IPS-18a (cell line): ENCODE results near the gene BMP7.

Experiments used
- H3K27ac ChIP-seq: one replicate; pipeline ENCODE4 v1.5.1; 2013; ENCODE audit warnings: low read length
- H3K27me3 ChIP-seq: one replicate; pipeline ENCODE4 v1.6.1; 2013; ENCODE audit warnings: mild to moderate bottlenecking, low read length; ENCODE audit not compliant: control insufficient read depth, insufficient read depth
- H3K36me3 ChIP-seq: one replicate; pipeline ENCODE4 v1.6.1; 2013; ENCODE audit warnings: low read depth, low read length; ENCODE audit not compliant: control insufficient read depth
- H3K4me1 ChIP-seq: one replicate; pipeline ENCODE4 v1.6.1; 2013; ENCODE audit warnings: low read depth, low read length; ENCODE audit not compliant: control insufficient read depth
- H3K4me3 ChIP-seq: one replicate; pipeline ENCODE4 v1.5.1; 2013; ENCODE audit warnings: low read length
- H3K9ac ChIP-seq: one replicate; pipeline ENCODE4 v1.6.1; 2013; ENCODE audit warnings: mild to moderate bottlenecking, low read length, moderate library complexity
- H3K9me3 ChIP-seq: one replicate; pipeline ENCODE4 v1.6.1; 2013; ENCODE audit warnings: low read depth, low read length; ENCODE audit not compliant: control insufficient read depth

Gene BMP7

GRCh38 chr20:57179265-57179664 lies 87.2 kb downstream of the BMP7 start:
- Histone ChIP-seq H3K36me3 (no peaks in the 10 kb centered on the region), H3K27me3 (no peaks in the 10 kb centered on the region), H3K27ac (no peak overlapping the region), H3K9me3 (no peaks in the 10 kb centered on the region), H3K4me1 (peaks cover 10% of the 10 kb centered on the region), H3K4me3 (no peak overlapping the region), H3K9ac (no peak overlapping the region)

- no peaks in the 10 kb centered on the region for H3K27me3 ChIP-seq
- H3K9ac ChIP-seq = no peak overlapping the region
Observed at GRCh38 chr20:57178582-57179111, 87.8 kb downstream of the BMP7 start.

DNA sequence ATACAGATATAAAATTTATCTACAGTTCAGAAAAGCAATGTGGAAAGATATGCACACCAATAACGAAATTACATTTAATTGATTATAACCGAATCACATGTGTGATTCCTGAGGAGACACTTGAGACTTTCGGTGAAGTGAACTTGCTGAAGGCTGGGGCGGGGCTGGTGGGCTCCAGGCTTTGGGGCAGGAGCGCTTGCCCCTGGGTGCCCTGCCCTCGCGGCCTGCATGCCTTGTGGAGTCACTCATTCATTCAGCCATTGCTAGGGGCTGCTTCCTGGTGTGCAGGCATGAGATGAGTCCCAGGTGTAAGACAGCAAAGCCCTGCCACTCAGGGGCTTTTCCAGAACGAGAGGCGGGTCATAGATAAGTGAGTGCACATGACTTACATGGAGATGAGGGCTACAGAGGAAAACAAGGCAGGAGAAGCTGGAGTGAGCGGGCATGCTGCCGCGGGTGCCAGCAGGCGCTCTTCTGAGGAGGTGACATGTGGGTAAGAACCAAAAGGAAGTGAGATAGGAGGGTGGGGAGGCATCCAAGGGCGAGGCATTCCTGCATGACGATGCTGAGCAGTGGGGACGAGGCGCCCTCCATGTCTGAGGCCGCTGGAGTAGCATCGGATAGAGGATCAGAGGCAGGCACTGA lies 88.7 kb downstream of the BMP7 start:
- Histone ChIP-seq H3K27ac (no peak overlapping the region), H3K4me3 (no peak overlapping the region), H3K9me3 (no peaks in the 10 kb centered on the region), H3K27me3 (no peaks in the 10 kb centered on the region), H3K9ac (no peak overlapping the region), H3K4me1 (peaks cover 10% of the 10 kb centered on the region), H3K36me3 (no peaks in the 10 kb centered on the region)

More at GRCh38 chr20:57178582-57179111, 87.8 kb downstream of the BMP7 start:
- H3K9me3 ChIP-seq = no peaks in the 10 kb centered on the region
- H3K4me3 ChIP-seq = no peak overlapping the region
- H3K36me3 ChIP-seq = no peaks in the 10 kb centered on the region
- H3K4me1 ChIP-seq = peaks cover 10% of the 10 kb centered on the region
- no peak overlapping the region for H3K27ac ChIP-seq

DNA sequence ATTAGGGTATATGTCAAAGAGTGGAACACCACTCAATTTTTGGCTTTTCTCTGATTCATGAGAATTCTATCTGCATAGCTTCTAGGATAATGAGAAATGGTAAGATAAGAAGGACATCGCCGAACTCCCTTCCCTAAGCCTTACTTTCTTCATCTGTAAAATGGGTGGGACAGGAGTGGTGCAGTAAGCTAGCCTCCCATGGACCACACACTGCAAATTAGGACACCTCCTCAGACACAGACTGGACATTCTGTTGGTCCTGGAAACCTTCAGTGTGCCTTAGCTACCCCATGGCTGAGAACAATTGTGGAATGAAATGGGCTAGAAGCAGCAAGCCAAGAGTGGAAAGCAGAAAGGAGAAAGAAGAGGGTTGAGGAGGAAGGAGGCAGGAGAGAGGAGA lies 89.6 kb downstream of the BMP7 start:
- H3K27me3 ChIP-seq = no peaks in the 10 kb centered on the region
- peaks cover 10% of the 10 kb centered on the region for H3K4me1 ChIP-seq
- no peak overlapping the region for H3K4me3 ChIP-seq
- no peak overlapping the region for H3K9ac ChIP-seq
- H3K27ac ChIP-seq = no peak overlapping the region
- no peaks in the 10 kb centered on the region for H3K36me3 ChIP-seq
- no peaks in the 10 kb centered on the region for H3K9me3 ChIP-seq

DNA sequence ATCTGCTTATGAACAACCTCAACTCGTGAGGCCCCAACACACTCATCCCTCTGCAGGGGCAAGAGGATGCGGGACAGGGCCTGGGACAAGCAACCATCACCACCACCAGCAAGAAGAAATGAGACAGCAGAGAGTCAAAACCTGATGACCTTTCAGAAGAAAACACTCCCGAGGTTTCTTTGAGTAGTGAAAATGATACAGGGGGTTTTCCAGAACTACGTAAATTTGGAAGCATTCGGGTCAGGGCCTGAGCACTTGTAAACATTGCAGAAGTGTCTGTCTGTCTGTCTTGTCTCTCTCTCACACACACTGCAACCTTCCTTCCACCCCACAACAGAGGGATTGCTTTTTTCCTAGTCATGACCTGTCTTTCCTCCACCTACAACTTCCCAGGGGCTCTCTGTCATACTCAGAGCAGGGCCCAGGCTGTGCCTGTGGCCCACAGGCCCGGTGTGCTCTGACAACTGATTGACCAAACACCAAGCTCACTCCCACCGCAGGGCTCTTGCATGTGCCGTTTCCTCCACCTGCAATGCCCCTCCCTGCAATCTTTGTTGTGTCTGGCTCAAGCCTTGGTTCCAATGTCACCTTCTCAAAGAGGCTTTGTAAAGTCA lies 90.9 kb downstream of the BMP7 start:
- no peaks in the 10 kb centered on the region for H3K36me3 ChIP-seq
- no peak overlapping the region for H3K27ac ChIP-seq
- H3K9me3 ChIP-seq = no peaks in the 10 kb centered on the region
- no peaks in the 10 kb centered on the region for H3K27me3 ChIP-seq
- no peak overlapping the region for H3K9ac ChIP-seq
- H3K4me1 ChIP-seq = peaks cover 3% of the 10 kb centered on the region
- no peak overlapping the region for H3K4me3 ChIP-seq

DNA sequence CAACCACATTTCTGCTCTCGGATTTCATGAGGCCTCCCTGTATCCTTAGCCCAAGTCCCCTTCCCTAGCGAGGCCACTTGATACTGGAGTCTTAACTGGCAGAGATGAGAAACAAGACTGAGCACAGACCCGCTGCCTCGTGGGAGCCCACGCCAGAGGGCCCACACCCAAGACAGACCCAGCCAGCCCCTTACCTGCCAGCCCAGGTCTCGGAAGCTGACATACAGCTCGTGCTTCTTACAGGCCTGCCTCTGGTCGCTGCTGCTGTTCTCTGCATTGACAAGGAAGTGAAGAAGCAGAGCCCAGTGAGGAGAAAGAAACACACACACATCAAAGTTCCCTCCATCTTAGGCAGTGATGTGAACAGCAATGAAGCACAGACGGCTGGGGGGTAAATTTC lies 91.7 kb downstream of the BMP7 start:
- H3K9ac ChIP-seq = no peak overlapping the region
- H3K9me3 ChIP-seq = no peaks in the 10 kb centered on the region
- no peaks in the 10 kb centered on the region for H3K36me3 ChIP-seq
- no peak overlapping the region for H3K4me3 ChIP-seq
- H3K4me1 ChIP-seq = no peaks in the 10 kb centered on the region
- H3K27me3 ChIP-seq = no peaks in the 10 kb centered on the region
- no peak overlapping the region for H3K27ac ChIP-seq

DNA sequence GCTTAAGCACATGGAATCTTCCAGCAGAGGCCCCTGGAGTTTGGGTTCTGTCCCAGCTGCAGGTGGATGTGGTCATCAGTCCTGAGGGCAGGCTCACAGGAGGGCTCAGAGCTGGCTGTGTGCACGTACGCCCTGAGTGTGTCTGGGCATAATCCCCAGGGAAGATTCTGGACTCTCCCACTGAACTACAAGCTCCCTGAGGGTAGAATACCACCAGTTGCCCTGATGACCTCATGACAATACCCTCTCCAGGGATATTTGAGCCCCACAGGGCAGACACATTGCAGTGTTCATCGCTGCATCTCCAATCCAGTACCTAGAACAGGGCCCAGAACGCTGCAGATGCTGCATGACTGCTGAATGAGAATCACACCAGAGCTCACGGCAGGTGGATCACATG lies 92.5 kb downstream of the BMP7 start:
- Histone ChIP-seq H3K4me3 (no peak overlapping the region), H3K4me1 (no peaks in the 10 kb centered on the region), H3K9ac (no peak overlapping the region), H3K9me3 (no peaks in the 10 kb centered on the region), H3K27ac (no peak overlapping the region), H3K36me3 (no peaks in the 10 kb centered on the region), H3K27me3 (no peaks in the 10 kb centered on the region)

- Histone ChIP-seq H3K4me3 (no peak overlapping the region), H3K36me3 (no peaks in the 10 kb centered on the region), H3K9ac (no peak overlapping the region), H3K9me3 (no peaks in the 10 kb centered on the region), H3K4me1 (no peaks in the 10 kb centered on the region), H3K27ac (no peak overlapping the region), H3K27me3 (no peaks in the 10 kb centered on the region)
Observed at GRCh38 chr20:57173041-57173440, 93.4 kb downstream of the BMP7 start.

- H3K27me3 ChIP-seq = no peaks in the 10 kb centered on the region
- no peaks in the 10 kb centered on the region for H3K4me1 ChIP-seq
- H3K9ac ChIP-seq = no peak overlapping the region
- no peak overlapping the region for H3K4me3 ChIP-seq
- H3K27ac ChIP-seq = no peak overlapping the region
- no peaks in the 10 kb centered on the region for H3K36me3 ChIP-seq
- H3K9me3 ChIP-seq = no peaks in the 10 kb centered on the region
Observed at GRCh38 chr20:57170343-57170742, 96.1 kb downstream of the BMP7 start.

- H3K9me3 ChIP-seq = no peaks in the 10 kb centered on the region
- no peaks in the 10 kb centered on the region for H3K27me3 ChIP-seq
- H3K36me3 ChIP-seq = no peaks in the 10 kb centered on the region
- H3K9ac ChIP-seq = no peak overlapping the region
- no peaks in the 10 kb centered on the region for H3K4me1 ChIP-seq
- no peak overlapping the region for H3K27ac ChIP-seq
- H3K4me3 ChIP-seq = no peak overlapping the region
Observed at GRCh38 chr20:57169162-57169561, 97.3 kb downstream of the BMP7 start.

DNA sequence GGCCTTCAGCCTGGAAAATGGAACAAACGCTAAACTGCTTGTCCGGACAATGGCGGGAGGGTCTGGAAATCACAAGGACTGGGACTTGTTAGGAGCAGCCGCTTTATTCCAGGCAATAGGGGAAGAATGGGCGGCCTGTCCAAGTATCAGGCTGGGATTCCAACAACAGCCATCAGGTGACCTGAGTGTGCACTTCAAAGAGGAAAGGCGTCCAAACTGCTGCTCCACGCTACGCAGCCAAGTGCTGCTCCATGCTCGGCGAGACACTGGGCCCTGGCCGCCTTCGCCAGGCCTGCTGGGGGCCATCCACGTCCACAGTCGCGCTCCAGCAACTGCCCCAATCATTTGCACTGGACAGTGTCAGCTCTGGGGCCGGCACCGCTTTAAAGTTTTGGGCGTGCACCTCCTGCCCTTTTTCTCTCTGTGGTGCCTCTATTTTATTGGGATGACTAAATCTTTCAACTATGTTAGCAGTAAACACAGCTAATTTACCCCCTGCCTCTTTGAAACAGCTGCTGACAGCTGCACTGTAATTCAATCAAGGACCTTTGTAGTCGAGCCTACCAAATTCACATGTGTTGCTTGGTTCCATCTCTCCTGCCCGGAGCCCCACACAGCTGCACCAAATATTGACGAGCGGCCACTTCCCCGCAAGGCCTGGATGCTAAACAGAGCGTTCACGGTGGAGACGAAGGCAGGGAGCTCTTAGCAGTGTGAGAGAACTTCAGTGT lies 98.3 kb downstream of the BMP7 start:
- Histone ChIP-seq H3K36me3 (no peaks in the 10 kb centered on the region), H3K9me3 (no peaks in the 10 kb centered on the region), H3K9ac (no peak overlapping the region), H3K4me1 (no peaks in the 10 kb centered on the region), H3K27ac (no peak overlapping the region), H3K27me3 (no peaks in the 10 kb centered on the region), H3K4me3 (no peak overlapping the region)
